ENCODE measurements around the gene YEATS2. TPM values are rescaled to one million over a fixed set of nuclear protein-coding genes. Genes with fewer than 3 reads are reported as not detected.

The YEATS2 gene
- total and polyA plus RNA-seq, 2 experiments from 2014 or later, result 15.2 to 72.8 TPM

DNA sequence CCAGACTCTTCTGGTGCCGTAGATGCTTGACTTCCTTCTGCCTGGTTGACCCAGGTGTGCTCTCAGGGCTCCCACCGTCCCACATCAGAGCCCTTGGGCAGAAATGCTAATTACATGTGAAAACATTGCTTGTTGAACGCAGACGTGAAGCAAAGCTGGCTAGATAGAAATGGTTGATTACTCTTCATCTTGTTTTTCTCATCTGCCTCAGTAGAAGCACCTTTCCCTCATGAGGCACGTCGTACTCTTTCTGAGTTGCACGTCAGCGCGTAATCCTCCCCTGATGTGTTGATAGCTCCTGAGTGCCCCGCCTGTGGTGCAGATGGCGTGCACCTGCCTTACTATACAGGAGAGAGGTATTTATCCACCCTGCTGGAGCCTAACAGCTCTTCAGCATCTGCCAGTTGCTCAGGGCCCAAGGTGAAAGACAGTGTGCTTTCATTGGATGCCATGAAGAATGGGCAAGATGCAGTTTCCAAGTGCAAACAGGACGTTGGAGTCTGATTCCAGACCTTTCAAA, 109.7 kb downstream of the YEATS2 start:
- no peak overlapping the region for H3K4me3 Mint-ChIP-seq

More for the DNA sequence above, 109.7 kb downstream of the YEATS2 start:
- no peaks in the 10 kb centered on the region; the same call in 2 of the 3 replicates for H3K9me3 Mint-ChIP-seq
- H3K4me3 ChIP-seq, result no peak overlapping the region
- no peak overlapping the region for H3K27ac ChIP-seq (ENCODE audit: low read depth)
- peaks cover 69% of the 10 kb centered on the region for H3K36me3 ChIP-seq (ENCODE audit: insufficient read depth)
- no peaks in the 10 kb centered on the region for H3K4me1 ChIP-seq (ENCODE audit: insufficient read depth)
- H3K27me3 ChIP-seq (ENCODE audit: insufficient read depth), result no peaks in the 10 kb centered on the region
- H3K27ac Mint-ChIP-seq, result no peak overlapping the region
- H3F3A ChIP-seq (replicated peaks; ENCODE audit: low read depth), result no peaks in the 10 kb centered on the region; the same call in 1 of the 2 replicates
- no peak overlapping the region for H2AFZ ChIP-seq
- H3K36me3 Mint-ChIP-seq (ENCODE audit: low read depth), result peaks cover 92% of the 10 kb centered on the region
- TF ChIP-seq ZNF331 (CRISPR knock-in tag; IDR thresholded peaks at IDR 0.05; ENCODE audit: low read depth), result no peak
- TF ChIP-seq NANOG (IDR thresholded peaks at IDR 0.05; ENCODE audit: borderline replicate concordance), result no peak
- TF ChIP-seq, protein P1, sequence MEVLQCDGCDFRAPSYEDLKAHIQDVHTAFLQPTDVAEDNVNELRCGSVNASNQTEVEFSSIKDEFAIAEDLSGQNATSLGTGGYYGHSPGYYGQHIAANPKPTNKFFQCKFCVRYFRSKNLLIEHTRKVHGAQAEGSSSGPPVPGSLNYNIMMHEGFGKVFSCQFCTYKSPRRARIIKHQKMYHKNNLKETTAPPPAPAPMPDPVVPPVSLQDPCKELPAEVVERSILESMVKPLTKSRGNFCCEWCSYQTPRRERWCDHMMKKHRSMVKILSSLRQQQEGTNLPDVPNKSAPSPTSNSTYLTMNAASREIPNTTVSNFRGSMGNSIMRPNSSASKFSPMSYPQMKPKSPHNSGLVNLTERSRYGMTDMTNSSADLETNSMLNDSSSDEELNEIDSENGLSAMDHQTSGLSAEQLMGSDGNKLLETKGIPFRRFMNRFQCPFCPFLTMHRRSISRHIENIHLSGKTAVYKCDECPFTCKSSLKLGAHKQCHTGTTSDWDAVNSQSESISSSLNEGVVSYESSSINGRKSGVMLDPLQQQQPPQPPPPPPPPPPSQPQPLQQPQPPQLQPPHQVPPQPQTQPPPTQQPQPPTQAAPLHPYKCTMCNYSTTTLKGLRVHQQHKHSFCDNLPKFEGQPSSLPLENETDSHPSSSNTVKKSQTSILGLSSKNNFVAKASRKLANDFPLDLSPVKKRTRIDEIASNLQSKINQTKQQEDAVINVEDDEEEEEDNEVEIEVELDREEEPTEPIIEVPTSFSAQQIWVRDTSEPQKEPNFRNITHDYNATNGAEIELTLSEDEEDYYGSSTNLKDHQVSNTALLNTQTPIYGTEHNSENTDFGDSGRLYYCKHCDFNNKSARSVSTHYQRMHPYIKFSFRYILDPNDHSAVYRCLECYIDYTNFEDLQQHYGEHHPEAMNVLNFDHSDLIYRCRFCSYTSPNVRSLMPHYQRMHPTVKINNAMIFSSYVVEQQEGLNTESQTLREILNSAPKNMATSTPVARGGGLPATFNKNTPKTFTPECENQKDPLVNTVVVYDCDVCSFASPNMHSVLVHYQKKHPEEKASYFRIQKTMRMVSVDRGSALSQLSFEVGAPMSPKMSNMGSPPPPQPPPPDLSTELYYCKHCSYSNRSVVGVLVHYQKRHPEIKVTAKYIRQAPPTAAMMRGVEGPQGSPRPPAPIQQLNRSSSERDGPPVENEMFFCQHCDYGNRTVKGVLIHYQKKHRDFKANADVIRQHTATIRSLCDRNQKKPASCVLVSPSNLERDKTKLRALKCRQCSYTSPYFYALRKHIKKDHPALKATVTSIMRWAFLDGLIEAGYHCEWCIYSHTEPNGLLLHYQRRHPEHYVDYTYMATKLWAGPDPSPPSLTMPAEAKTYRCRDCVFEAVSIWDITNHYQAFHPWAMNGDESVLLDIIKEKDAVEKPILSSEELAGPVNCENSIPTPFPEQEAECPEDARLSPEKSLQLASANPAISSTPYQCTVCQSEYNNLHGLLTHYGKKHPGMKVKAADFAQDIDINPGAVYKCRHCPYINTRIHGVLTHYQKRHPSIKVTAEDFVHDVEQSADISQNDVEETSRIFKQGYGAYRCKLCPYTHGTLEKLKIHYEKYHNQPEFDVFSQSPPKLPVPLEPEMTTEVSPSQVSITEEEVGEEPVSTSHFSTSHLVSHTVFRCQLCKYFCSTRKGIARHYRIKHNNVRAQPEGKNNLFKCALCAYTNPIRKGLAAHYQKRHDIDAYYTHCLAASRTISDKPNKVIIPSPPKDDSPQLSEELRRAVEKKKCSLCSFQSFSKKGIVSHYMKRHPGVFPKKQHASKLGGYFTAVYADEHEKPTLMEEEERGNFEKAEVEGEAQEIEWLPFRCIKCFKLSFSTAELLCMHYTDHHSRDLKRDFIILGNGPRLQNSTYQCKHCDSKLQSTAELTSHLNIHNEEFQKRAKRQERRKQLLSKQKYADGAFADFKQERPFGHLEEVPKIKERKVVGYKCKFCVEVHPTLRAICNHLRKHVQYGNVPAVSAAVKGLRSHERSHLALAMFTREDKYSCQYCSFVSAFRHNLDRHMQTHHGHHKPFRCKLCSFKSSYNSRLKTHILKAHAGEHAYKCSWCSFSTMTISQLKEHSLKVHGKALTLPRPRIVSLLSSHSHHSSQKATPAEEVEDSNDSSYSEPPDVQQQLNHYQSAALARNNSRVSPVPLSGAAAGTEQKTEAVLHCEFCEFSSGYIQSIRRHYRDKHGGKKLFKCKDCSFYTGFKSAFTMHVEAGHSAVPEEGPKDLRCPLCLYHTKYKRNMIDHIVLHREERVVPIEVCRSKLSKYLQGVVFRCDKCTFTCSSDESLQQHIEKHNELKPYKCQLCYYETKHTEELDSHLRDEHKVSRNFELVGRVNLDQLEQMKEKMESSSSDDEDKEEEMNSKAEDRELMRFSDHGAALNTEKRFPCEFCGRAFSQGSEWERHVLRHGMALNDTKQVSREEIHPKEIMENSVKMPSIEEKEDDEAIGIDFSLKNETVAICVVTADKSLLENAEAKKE (CRISPR knock-in tag; IDR thresholded peaks at IDR 0.05), result no peak
- TF ChIP-seq STAT1 (IDR thresholded peaks at IDR 0.05; ENCODE audit: unreplicated experiment), result no peak
- TF ChIP-seq POLR2AphosphoS5 (IDR thresholded peaks at IDR 0.05; ENCODE audit: low read depth), result no peak
- no peak for TF ChIP-seq EZH2phosphoT487 (IDR thresholded peaks at IDR 0.05; ENCODE audit: unreplicated experiment)
- TF ChIP-seq, protein P2, sequence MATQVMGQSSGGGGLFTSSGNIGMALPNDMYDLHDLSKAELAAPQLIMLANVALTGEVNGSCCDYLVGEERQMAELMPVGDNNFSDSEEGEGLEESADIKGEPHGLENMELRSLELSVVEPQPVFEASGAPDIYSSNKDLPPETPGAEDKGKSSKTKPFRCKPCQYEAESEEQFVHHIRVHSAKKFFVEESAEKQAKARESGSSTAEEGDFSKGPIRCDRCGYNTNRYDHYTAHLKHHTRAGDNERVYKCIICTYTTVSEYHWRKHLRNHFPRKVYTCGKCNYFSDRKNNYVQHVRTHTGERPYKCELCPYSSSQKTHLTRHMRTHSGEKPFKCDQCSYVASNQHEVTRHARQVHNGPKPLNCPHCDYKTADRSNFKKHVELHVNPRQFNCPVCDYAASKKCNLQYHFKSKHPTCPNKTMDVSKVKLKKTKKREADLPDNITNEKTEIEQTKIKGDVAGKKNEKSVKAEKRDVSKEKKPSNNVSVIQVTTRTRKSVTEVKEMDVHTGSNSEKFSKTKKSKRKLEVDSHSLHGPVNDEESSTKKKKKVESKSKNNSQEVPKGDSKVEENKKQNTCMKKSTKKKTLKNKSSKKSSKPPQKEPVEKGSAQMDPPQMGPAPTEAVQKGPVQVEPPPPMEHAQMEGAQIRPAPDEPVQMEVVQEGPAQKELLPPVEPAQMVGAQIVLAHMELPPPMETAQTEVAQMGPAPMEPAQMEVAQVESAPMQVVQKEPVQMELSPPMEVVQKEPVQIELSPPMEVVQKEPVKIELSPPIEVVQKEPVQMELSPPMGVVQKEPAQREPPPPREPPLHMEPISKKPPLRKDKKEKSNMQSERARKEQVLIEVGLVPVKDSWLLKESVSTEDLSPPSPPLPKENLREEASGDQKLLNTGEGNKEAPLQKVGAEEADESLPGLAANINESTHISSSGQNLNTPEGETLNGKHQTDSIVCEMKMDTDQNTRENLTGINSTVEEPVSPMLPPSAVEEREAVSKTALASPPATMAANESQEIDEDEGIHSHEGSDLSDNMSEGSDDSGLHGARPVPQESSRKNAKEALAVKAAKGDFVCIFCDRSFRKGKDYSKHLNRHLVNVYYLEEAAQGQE (IDR thresholded peaks at IDR 0.05; ENCODE audit: unreplicated experiment), result no peak
- TF ChIP-seq JUNB (IDR thresholded peaks at IDR 0.05; ENCODE audit: unreplicated experiment), result no peak
- TF ChIP-seq EZH2 (IDR thresholded peaks at IDR 0.05; ENCODE audit: low read depth, unreplicated experiment), result no peak
- TF ChIP-seq, protein P3, sequence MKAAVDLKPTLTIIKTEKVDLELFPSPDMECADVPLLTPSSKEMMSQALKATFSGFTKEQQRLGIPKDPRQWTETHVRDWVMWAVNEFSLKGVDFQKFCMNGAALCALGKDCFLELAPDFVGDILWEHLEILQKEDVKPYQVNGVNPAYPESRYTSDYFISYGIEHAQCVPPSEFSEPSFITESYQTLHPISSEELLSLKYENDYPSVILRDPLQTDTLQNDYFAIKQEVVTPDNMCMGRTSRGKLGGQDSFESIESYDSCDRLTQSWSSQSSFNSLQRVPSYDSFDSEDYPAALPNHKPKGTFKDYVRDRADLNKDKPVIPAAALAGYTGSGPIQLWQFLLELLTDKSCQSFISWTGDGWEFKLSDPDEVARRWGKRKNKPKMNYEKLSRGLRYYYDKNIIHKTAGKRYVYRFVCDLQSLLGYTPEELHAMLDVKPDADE (IDR thresholded peaks at IDR 0.05), result no peak
- TF ChIP-seq CREB1 (CRISPR knock-in tag; IDR thresholded peaks at IDR 0.05; ENCODE audit: low read depth), result no peak
- TF ChIP-seq, protein P4, sequence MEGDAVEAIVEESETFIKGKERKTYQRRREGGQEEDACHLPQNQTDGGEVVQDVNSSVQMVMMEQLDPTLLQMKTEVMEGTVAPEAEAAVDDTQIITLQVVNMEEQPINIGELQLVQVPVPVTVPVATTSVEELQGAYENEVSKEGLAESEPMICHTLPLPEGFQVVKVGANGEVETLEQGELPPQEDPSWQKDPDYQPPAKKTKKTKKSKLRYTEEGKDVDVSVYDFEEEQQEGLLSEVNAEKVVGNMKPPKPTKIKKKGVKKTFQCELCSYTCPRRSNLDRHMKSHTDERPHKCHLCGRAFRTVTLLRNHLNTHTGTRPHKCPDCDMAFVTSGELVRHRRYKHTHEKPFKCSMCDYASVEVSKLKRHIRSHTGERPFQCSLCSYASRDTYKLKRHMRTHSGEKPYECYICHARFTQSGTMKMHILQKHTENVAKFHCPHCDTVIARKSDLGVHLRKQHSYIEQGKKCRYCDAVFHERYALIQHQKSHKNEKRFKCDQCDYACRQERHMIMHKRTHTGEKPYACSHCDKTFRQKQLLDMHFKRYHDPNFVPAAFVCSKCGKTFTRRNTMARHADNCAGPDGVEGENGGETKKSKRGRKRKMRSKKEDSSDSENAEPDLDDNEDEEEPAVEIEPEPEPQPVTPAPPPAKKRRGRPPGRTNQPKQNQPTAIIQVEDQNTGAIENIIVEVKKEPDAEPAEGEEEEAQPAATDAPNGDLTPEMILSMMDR (conservative IDR thresholded peaks at IDR 0.05; ENCODE audit: low read depth in 2 of 2), result no peak
- TF ChIP-seq ZNF114 (CRISPR knock-in tag; IDR thresholded peaks at IDR 0.05), result no peak
- H3K9me2 ChIP-seq (ENCODE audit: insufficient read depth), result no peaks in the 10 kb centered on the region
- no peak for ATAC-seq
- peaks cover 7% of the 10 kb centered on the region for H4K20me1 ChIP-seq (replicated peaks; ENCODE audit: insufficient read depth)
- no peaks in the 10 kb centered on the region for H3K79me2 ChIP-seq (replicated peaks; ENCODE audit: insufficient read depth)
- no peak for DNase-seq (ENCODE audit: low spot score)
- no peaks in the 10 kb centered on the region for H3K4me1 Mint-ChIP-seq
- H3K4me2 ChIP-seq, result no peak overlapping the region
- H3K27me3 Mint-ChIP-seq (ENCODE audit: insufficient read depth, low read depth, poor library complexity), result peaks cover 7% of the 10 kb centered on the region

Data from GM23338 (cell line).